MM.1S (cell line): ENCODE results near the gene ANXA4.

Experiments
- DNase-seq: peaks from one replicate; pipeline ENCODE4 v3.0.0-alpha.2; 2015
- H2AFZ ChIP-seq: fragments of 300-600 bp; sonication (generic); 2 replicates; pipeline ENCODE4 v1.6.0; 2016; ENCODE audit warnings: antibody characterized with exemption, low read length
- H3F3A ChIP-seq: fragments of 300-600 bp; sonication (generic); 2 replicates; pipeline ENCODE4 v1.6.1; 2016; ENCODE audit warnings: mild to moderate bottlenecking, antibody characterized with exemption, low read length, moderate library complexity, mixed read lengths; ENCODE audit not compliant: insufficient read depth
- H3K27ac ChIP-seq: fragments of 300-600 bp; sonication (generic); 2 replicates; pipeline ENCODE4 v1.5.1; 2016; ENCODE audit warnings: mild to moderate bottlenecking, low read length
- H3K27me3 ChIP-seq: fragments of 300-600 bp; sonication (generic); replicated peaks from 2 replicates; pipeline ENCODE4 v1.6.0; 2016; ENCODE audit warnings: low read length; ENCODE audit not compliant: insufficient read depth
- H3K36me3 ChIP-seq: fragments of 300-600 bp; sonication (generic); replicated peaks from 2 replicates; pipeline ENCODE4 v1.6.1; 2016; ENCODE audit warnings: mild to moderate bottlenecking, low read length, mixed read lengths; ENCODE audit not compliant: insufficient read depth
- H3K4me1 ChIP-seq: fragments of 300-600 bp; sonication (generic); 2 replicates; pipeline ENCODE4 v1.6.1; 2016; ENCODE audit warnings: low read length, mixed read lengths
- H3K4me2 ChIP-seq: fragments of 300-600 bp; sonication (generic); 2 replicates; pipeline ENCODE4 v1.6.0; 2016; ENCODE audit warnings: low read depth, low read length
- H3K4me3 ChIP-seq: fragments of 300-600 bp; sonication (generic); 2 replicates; pipeline ENCODE4 v1.5.1; 2016; ENCODE audit warnings: low read length, mixed read lengths
- H3K79me2 ChIP-seq: fragments of 300-600 bp; sonication (generic); 2 replicates; pipeline ENCODE4 v1.6.1; 2016; ENCODE audit warnings: mixed run types, low read length, mixed read lengths
- H3K9ac ChIP-seq: fragments of 300-600 bp; sonication (generic); 2 replicates; pipeline ENCODE4 v1.6.1; 2016; ENCODE audit warnings: low read length, mixed read lengths
- H3K9me2 ChIP-seq: fragments of 300-600 bp; sonication (generic); replicated peaks from 2 replicates; pipeline ENCODE4 v1.6.1; 2016; ENCODE audit warnings: mild to moderate bottlenecking, low read length, mixed read lengths; ENCODE audit not compliant: insufficient read depth
- H3K9me3 ChIP-seq: fragments of 300-600 bp; sonication (generic); replicated peaks from 2 replicates; pipeline ENCODE4 v1.6.1; 2016; ENCODE audit warnings: mild to moderate bottlenecking, low read length, mixed read lengths; ENCODE audit not compliant: insufficient read depth
- H4K20me1 ChIP-seq: fragments of 300-600 bp; sonication (generic); 2 replicates; pipeline ENCODE4 v1.6.1; 2016; ENCODE audit warnings: mild to moderate bottlenecking, low read length, moderate library complexity, mixed read lengths; ENCODE audit not compliant: insufficient read depth
- EZH2 ChIP-seq: fragments of 300-600 bp; sonication (generic); optimal IDR thresholded peaks from 2 replicates; pipeline ENCODE3; 2017; ENCODE audit warnings: low read depth, mild to moderate bottlenecking, antibody characterized with exemption, low read length, mixed read lengths
- EZH2phosphoT487 ChIP-seq: fragments of 300-600 bp; sonication (generic); IDR thresholded peaks from 2 replicates; pipeline ENCODE4 v1.6.1; 2018; ENCODE audit warnings: antibody characterized with exemption, low read length
- TF ChIP-seq, protein P1 (sequence below): fragments of 300-600 bp; sonication (generic); IDR thresholded peaks from 2 replicates; pipeline ENCODE4 v1.5.1; 2016; ENCODE audit warnings: antibody characterized with exemption, low read length, mixed read lengths

Gene ANXA4

DNA sequence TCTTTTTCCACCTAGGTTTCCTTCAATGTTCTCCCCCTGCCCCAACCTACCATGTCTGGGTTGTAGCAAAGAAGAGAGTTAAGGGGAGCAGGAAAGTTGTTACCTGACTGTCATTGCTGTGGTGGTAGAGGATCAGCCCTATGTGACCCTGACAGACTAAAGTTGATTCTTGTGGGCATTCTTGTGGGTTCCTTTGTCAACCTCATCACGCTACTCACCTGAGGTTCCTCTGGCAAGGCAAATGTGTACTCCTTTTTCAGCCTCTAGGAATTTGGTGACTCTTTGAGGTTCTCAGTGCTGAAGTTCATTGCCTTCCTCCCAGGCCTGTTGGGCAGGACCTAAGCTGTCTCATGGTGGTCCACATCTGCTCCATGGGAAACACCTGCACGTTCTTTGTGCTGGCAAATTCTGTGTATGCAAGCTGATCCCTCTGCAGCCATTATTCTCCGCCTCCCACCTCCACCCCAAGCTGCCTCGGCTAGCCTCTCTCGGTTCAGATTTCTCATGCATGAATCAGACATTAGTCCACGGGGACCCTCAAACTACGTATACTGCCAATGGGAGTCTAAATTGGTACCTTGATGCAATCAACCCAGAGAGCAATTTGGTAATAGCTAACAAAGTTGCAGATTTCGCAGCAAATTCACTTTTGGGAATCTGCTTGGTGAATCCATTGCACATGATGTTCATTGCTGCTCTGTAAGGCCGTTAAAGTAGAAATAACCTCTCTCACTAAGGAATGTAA is 86.0 kb downstream of the ANXA4 start:
- TF ChIP-seq EZH2phosphoT487 (no peak), EZH2 (no peak)
- TF ChIP-seq, protein P1, sequence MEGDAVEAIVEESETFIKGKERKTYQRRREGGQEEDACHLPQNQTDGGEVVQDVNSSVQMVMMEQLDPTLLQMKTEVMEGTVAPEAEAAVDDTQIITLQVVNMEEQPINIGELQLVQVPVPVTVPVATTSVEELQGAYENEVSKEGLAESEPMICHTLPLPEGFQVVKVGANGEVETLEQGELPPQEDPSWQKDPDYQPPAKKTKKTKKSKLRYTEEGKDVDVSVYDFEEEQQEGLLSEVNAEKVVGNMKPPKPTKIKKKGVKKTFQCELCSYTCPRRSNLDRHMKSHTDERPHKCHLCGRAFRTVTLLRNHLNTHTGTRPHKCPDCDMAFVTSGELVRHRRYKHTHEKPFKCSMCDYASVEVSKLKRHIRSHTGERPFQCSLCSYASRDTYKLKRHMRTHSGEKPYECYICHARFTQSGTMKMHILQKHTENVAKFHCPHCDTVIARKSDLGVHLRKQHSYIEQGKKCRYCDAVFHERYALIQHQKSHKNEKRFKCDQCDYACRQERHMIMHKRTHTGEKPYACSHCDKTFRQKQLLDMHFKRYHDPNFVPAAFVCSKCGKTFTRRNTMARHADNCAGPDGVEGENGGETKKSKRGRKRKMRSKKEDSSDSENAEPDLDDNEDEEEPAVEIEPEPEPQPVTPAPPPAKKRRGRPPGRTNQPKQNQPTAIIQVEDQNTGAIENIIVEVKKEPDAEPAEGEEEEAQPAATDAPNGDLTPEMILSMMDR = no peak

DNA sequence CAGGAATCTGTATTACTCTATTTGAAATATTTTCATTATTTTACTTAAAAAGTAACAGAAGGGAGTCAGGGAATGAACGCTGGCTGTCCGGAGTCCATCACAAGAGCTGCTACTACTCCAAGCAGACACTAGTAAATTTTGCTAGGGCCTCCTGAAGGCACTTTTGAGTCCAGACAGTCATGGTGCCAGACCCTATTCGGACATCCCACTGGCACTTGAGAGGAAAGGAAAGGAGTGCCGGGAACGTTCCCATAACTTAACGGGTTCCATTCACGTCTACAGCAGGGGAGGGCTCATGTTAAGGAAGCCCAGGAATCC is 87.0 kb downstream of the ANXA4 start:
- Histone ChIP-seq H3K27me3 (no peaks in the 10 kb centered on the region), H3K79me2 (peaks cover 44% of the 10 kb centered on the region), H3K27ac (peak overlapping the region; percentile 72), H3K4me1 (peaks cover 4% of the 10 kb centered on the region; the same call in 1 of the 2 replicates), H3K36me3 (0 out of 2 replicates have a peak, but pooled peaks cover 5% of the 10 kb centered on the region), H3K9me2 (no peaks in the 10 kb centered on the region), H3K9me3 (no peaks in the 10 kb centered on the region), H2AFZ (peak overlapping the region; percentile 95), H3F3A (peaks cover 5% of the 10 kb centered on the region), H3K4me3 (peak overlapping the region; percentile 93), H3K9ac (peak overlapping the region; percentile 72), H4K20me1 (no peaks in the 10 kb centered on the region), H3K4me2 (peak overlapping the region; percentile 89)
- TF ChIP-seq EZH2phosphoT487 (no peak), EZH2 (no peak)
- TF ChIP-seq, protein P1 = no peak
- no peak for DNase-seq

More for the DNA sequence above, 86.0 kb downstream of the ANXA4 start:
- H3K27ac ChIP-seq = no peak overlapping the region
- peak overlapping the region; percentile 95; the same call in 1 of the 2 replicates for H2AFZ ChIP-seq
- 0 out of 2 replicates have a peak, but pooled peaks cover 5% of the 10 kb centered on the region for H3K36me3 ChIP-seq
- no peaks in the 10 kb centered on the region for H3K27me3 ChIP-seq
- H3K79me2 ChIP-seq = peaks cover 34% of the 10 kb centered on the region
- H3K4me3 ChIP-seq = no peak overlapping the region
- no peaks in the 10 kb centered on the region for H3K9me2 ChIP-seq
- H3K9me3 ChIP-seq = no peaks in the 10 kb centered on the region
- no peak overlapping the region for H3K9ac ChIP-seq
- H4K20me1 ChIP-seq = no peaks in the 10 kb centered on the region
- H3F3A ChIP-seq = peaks cover 5% of the 10 kb centered on the region
- no peak overlapping the region for H3K4me2 ChIP-seq
- no peak for DNase-seq
- H3K4me1 ChIP-seq = peaks cover 4% of the 10 kb centered on the region; the same call in 1 of the 2 replicates

DNA sequence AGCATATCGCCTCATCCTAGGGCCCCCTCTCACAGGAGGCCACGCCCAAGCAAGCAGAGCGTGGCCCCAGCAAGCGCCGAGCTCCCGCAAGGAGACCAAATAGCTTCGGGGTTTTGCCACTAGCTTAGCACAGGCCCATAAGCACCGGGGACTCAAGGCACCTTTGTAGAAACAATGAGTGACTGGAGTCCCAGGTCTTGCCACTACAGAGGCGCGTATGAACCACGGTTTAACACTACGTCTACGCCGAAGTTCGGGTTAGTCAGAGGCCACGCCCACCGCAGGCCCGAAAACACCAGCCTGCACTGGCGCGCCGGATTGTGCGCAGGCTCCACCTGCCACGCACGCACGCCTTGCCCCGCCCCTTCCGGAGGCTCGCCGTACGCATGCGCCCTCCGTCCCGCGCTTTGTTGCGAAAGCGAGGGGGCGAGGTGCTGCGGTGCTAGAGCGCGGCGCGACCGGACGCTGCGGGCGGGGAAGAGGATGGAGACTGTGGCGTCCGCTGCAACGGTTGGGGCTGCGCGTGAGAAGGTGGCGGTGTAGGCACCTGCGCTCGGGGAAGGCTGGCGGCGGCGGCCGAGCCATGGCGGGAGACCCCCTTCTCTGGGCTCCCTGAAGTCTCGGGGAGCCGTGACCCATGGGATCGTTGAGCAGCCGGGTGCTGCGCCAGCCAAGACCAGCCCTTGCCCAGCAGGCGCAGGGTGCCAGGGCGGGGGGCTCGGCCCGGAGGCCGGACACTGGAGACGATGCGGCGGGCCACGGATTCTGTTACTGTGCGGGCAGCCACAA is 87.5 kb downstream of the ANXA4 start, which contains the start of gene GMCL1:
TSS of gene GMCL1 (plus strand) at position 405 of the 789 bp plus-strand sequence. CDS start at position 638, 233 bp downstream.
- peaks cover 4% of the 10 kb centered on the region; the same call in 1 of the 2 replicates for H3K4me1 ChIP-seq
- peak within 1 kb of the TSS; percentile 72 for H3K27ac ChIP-seq
- H3K9ac ChIP-seq = peak within 1 kb of the TSS; percentile 72
- H3F3A ChIP-seq = peaks cover 5% of the 10 kb centered on the region
- H3K4me2 ChIP-seq = peak within 1 kb of the TSS; percentile 89
- no peaks in the 10 kb centered on the region for H4K20me1 ChIP-seq
- peaks cover 49% of the 10 kb centered on the region for H3K79me2 ChIP-seq
- peak; percentile 97 for DNase-seq
- no peak for TF ChIP-seq EZH2
- TF ChIP-seq, protein P1 = no peak
- TF ChIP-seq EZH2phosphoT487 = no peak
- H3K9me2 ChIP-seq = no peaks in the 10 kb centered on the region
- H3K9me3 ChIP-seq = no peaks in the 10 kb centered on the region
- 0 out of 2 replicates have a peak, but pooled peaks cover 5% of the 10 kb centered on the region for H3K36me3 ChIP-seq
- no peaks in the 10 kb centered on the region for H3K27me3 ChIP-seq
- peak within 1 kb of the TSS; percentile 93 for H3K4me3 ChIP-seq
- H2AFZ ChIP-seq = peak within 1 kb of the TSS; percentile 95
